GM12878 (cell line): ENCODE data around the gene RBMS3. TPM values are rescaled to one million over a fixed set of nuclear protein-coding genes. Genes with fewer than 3 reads are reported as not detected.

Experiments used
- ATAC-seq: fragments of 200-7000 bp; cut with Tn5 transposase; 3 replicates; pipeline ENCODE4 v1.9.1; 2020; ENCODE audit warnings: mild to moderate bottlenecking, moderate library complexity
- BruUV-seq: library from RNA; stranded (reverse); fragments of 400-500 nt; replicated peaks from 2 replicates; lab custom pipeline; 2021; lab: Mats Ljungman, UMichigan
- CTCF ChIA-PET: fragments of 300-600 bp; sonication (Branson Sonifier 250); formaldehyde crosslinking; extraction: SDS; loops from one replicate; lab custom pipeline; 2021; ENCODE audit warnings: inconsistent platforms; lab: Yijun Ruan, JAX
- POLR2A ChIA-PET: fragments of 350-600 bp; formaldehyde crosslinking; extraction: SDS; loops from one replicate; lab custom pipeline; 2021; ENCODE audit warnings: inconsistent platforms; lab: Charles Lee
- RAD21 ChIA-PET: fragments of 300-600 bp; sonication (Branson Sonifier 250); formaldehyde crosslinking; loops from one replicate; lab custom pipeline; 2023; ENCODE audit warnings: antibody characterized with exemption; ENCODE audit not compliant: unreplicated experiment; lab: Charles Lee
- SMC1A ChIA-PET: fragments of 300-600 bp; sonication (Branson Sonifier 250); formaldehyde crosslinking; loops from one replicate; lab custom pipeline; 2023; ENCODE audit not compliant: unreplicated experiment, uncharacterized antibody; lab: Charles Lee
- DNase-seq: peaks from one replicate; pipeline ENCODE4 v3.0.0-alpha.2; 2011; ENCODE audit warnings: low read depth, low spot score
- FAIRE-seq: peaks from 3 replicates; lab custom pipeline; 2011; peaks lifted over from hg19 to GRCh38; lab: Jason Lieb, UNC
- H2AFZ ChIP-seq: 2 replicates; pipeline ENCODE4 v1.6.0; 2011; ENCODE audit warnings: low read depth, low read length, control low read depth; ENCODE audit not compliant: control insufficient read depth
- H3K27ac ChIP-seq: 2 replicates; pipeline ENCODE4 v1.5.1; 2011; ENCODE audit warnings: control low read depth; ENCODE audit not compliant: control insufficient read depth, insufficient read depth
- H3K27me3 ChIP-seq, 2 experiments: replicated peaks in 1 of 2; 2 replicates each; pipeline versions ENCODE4 v1.6.0 to v1.6.1; 2011; ENCODE audit warnings: low read length in 1 of 2; ENCODE audit not compliant: control insufficient read depth in 2 of 2, insufficient read depth in 2 of 2
- H3K36me3 ChIP-seq, 2 experiments: 2 replicates each; pipeline ENCODE4 v1.5.1; 2011; ENCODE audit warnings: low read length in 1 of 2; ENCODE audit not compliant: control insufficient read depth in 2 of 2, insufficient read depth in 2 of 2
- H3K4me1 ChIP-seq: 2 replicates; pipeline ENCODE4 v1.6.1; 2011; ENCODE audit warnings: mild to moderate bottlenecking, low read length, moderate library complexity, mixed read lengths; ENCODE audit not compliant: control insufficient read depth, insufficient read depth
- H3K4me2 ChIP-seq: 2 replicates; pipeline ENCODE4 v1.6.0; 2011; ENCODE audit warnings: control low read depth; ENCODE audit not compliant: control insufficient read depth, insufficient read depth
- H3K4me3 ChIP-seq: fragments of 200-600 bp; sonication (generic); 2 replicates; pipeline ENCODE4 v1.5.1; 2016
- H3K79me2 ChIP-seq: 2 replicates; pipeline ENCODE4 v1.6.0; 2011; ENCODE audit warnings: low read length; ENCODE audit not compliant: control insufficient read depth, insufficient read depth
- H3K9ac ChIP-seq: 2 replicates; pipeline ENCODE4 v1.8.0; 2011; ENCODE audit warnings: low read length, control low read depth, mixed read lengths; ENCODE audit not compliant: control insufficient read depth, insufficient read depth
- H3K9me3 ChIP-seq: replicated peaks from 3 replicates; pipeline ENCODE4 v1.5.1; 2011; ENCODE audit warnings: mild to moderate bottlenecking, low read length; ENCODE audit not compliant: control insufficient read depth, insufficient read depth
- H4K20me1 ChIP-seq: 2 replicates; pipeline ENCODE4 v1.6.0; 2011; ENCODE audit not compliant: control insufficient read depth, insufficient read depth
- CBX5 ChIP-seq: sonication (generic); IDR thresholded peaks from 2 replicates; pipeline ENCODE4 v1.6.1; 2016; ENCODE audit warnings: low read depth, moderate library complexity, mild to moderate bottlenecking, inconsistent platforms
- EP300 ChIP-seq, 2 experiments: fragments of 150-350 bp in 1 of 2; IDR thresholded peaks; 2 replicates each; pipeline ENCODE4 v1.6.1; 2011 to 2012; ENCODE audit warnings: low read depth in 2 of 2, low read length in 2 of 2, borderline replicate concordance in 1 of 2, improper control_type of control experiment in 1 of 2, inconsistent platforms in 1 of 2; ENCODE audit not compliant: control insufficient read depth in 1 of 2
- IKZF2 ChIP-seq, 2 experiments: fragments of 450-650 bp; IDR thresholded peaks; 2 replicates each; pipeline ENCODE4 v1.6.1; 2017; ENCODE audit warnings: mild to moderate bottlenecking in 2 of 2, moderate library complexity in 2 of 2
- MYC ChIP-seq: IDR thresholded peaks from 2 replicates; pipeline ENCODE4 v1.6.1; 2011; ENCODE audit warnings: mild to moderate bottlenecking, low read length, moderate library complexity, inconsistent platforms; ENCODE audit not compliant: insufficient read depth, insufficient replicate concordance, insufficient read length, severe bottlenecking
- NR2F1 ChIP-seq: fragments of 450-650 bp; conservative IDR thresholded peaks from 2 replicates; pipeline ENCODE4 v1.6.1; 2017; ENCODE audit warnings: mild to moderate bottlenecking
- TARDBP ChIP-seq: IDR thresholded peaks from 2 replicates; pipeline ENCODE4 v1.6.1; 2016; ENCODE audit warnings: borderline replicate concordance
- TCF3 ChIP-seq: IDR thresholded peaks from 2 replicates; pipeline ENCODE4 v1.6.1; 2012; ENCODE audit warnings: low read depth, mild to moderate bottlenecking, low read length, borderline replicate concordance; ENCODE audit not compliant: insufficient read depth
- WGBS: methylation state at CpG from one replicate; pipeline ENCODE4 v1.1.6; 2016; ENCODE audit warnings: low lambda C conversion rate; ENCODE audit not compliant: insufficient replicate concordance, insufficient coverage; ENCODE audit errors: missing lambda C conversion rate; 5-methylcytosine and 5-hydroxymethylcytosine counted together
- in situ Hi-C: fragments of 300-500 bp; cut with MboI; formaldehyde crosslinking; loops from 9 replicates; pipeline ENCODE4 v1.14.3; 2018; ENCODE audit warnings: mixed read lengths
- intact Hi-C: fragments of 100-400 bp; cut with micrococcal nuclease; formaldehyde crosslinking; loops from one replicate; pipeline ENCODE4 v1.14.2; 2022; ENCODE audit not compliant: unreplicated experiment
- polyA plus RNA-seq, 11 experiments: library from polyadenylated mRNA; depleted of rRNA in 4 of 11; unstranded in 6 of 11; stranded (reverse) in 5 of 11; fragments of >200 nt; fragmentation: Nextera tagmentation in 4 of 11; fragmentation: Illumina TruSeq in 1 of 11; extraction: Ambion mirVana in 4 of 11; extraction: Trizol in 1 of 11; gene quantifications; 1 replicate in 1 of 11; 2 replicates in 10 of 11; pipeline versions ENCODE4 v1.2.1 to v1.2.3, GENCODE V29; 2011 to 2016; ENCODE audit warnings: inconsistent platforms in 2 of 11, missing spikeins in 2 of 11, low read depth in 1 of 11
- total RNA-seq, 4 experiments: library from RNA; depleted of rRNA in 3 of 4; stranded (reverse); fragments of >200 nt in 3 of 4; fragmentation: Illumina TruSeq in 1 of 4; extraction: Trizol in 1 of 4; gene quantifications; 2 replicates each; pipeline versions ENCODE4 v1.2.1 to v1.2.3, GENCODE V29; 2013 to 2021

RBMS3 gene
- total and polyA plus RNA-seq, 10 of the 15 experiments (the other 5 are each of a cell fraction or from before 2014, with no cell fraction given), result 0.79 to 4.7 (median 3.1) TPM

DNA sequence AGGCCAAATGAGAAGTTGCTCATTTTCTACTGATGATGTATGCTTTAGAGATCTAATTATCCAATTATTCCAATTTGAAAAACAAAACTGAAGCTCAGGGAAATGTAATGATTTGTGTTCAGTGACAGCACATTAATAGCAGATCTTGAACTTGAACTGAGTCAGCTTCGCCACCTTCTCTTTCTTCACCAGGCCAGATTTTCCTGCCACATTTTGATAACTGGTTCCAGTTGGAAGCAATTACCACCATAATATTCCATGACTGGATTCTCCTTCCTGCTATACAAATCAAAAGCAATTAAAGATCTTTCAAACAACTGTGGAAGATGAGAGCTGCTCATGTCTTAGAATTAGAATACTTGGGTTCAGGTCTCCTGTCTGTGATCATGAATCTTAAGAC lies 334.1 kb downstream of the RBMS3 start:
- no peak overlapping the region for H3K4me2 ChIP-seq
- H4K20me1 ChIP-seq, result no peaks in the 10 kb centered on the region
- H2AFZ ChIP-seq, result no peak overlapping the region
- H3K36me3 ChIP-seq, result no peaks in the 10 kb centered on the region
- CTCF ChIA-PET, result no interaction called here
- BruUV-seq, result no TSS peak
- H3K9me3 ChIP-seq, result no peaks in the 10 kb centered on the region
- H3K4me1 ChIP-seq, result no peaks in the 10 kb centered on the region; the same call in 1 of the 2 replicates
- FAIRE-seq, result no peak
- H3K9ac ChIP-seq, result no peak overlapping the region
- H3K79me2 ChIP-seq, result no peaks in the 10 kb centered on the region
- no peaks in the 10 kb centered on the region for H3K27me3 ChIP-seq
- TF ChIP-seq TCF3 (no peak), TARDBP (no peak), IKZF2 (IDR thresholded peaks at IDR 0.05) (no peak), CBX5 (no peak), MYC (no peak), EP300 (IDR thresholded peaks at IDR 0.05; ENCODE audit: borderline replicate concordance in 1 of 2, control insufficient read depth in 1 of 2, low read depth in 2 of 2, low read length in 2 of 2) (no peak), NR2F1 (no peak)
- no peak overlapping the region for H3K4me3 ChIP-seq
- in situ Hi-C loops, result no loop called here
- DNase-seq, result no peak
- intact Hi-C loops, result no loop called here
- RAD21 ChIA-PET, result interaction anchor here (1.0 kb wide), 1 partner anchor 142 kb away, joined by 3 read pairs; no protein-coding TSS in a partner anchor
- WGBS, result 42% methylated on average over 1 of the region's 1 CpG
- no peak overlapping the region for H3K27ac ChIP-seq
- ATAC-seq, result no peak
- SMC1A ChIA-PET, result no interaction called here
- POLR2A ChIA-PET, result interaction anchor here (0.7 kb wide), 1 partner anchor 45 kb away, joined by 4 read pairs; no protein-coding TSS in a partner anchor
